ENCODE data around the gene ITPR1.

ITPR1 gene

GRCh38 chr3:4511491-4512262 is 18.5 kb downstream of the ITPR1 start:
- no peak for DNase-seq

- no peak for DNase-seq
Observed at GRCh38 chr3:4512895-4513616, 19.9 kb downstream of the ITPR1 start.

GRCh38 chr3:4514321-4514720 is 21.2 kb downstream of the ITPR1 start:
- DNase-seq, result no peak

- DNase-seq, result no peak
Observed at GRCh38 chr3:4514916-4515315, 21.8 kb downstream of the ITPR1 start.

GRCh38 chr3:4515916-4516579 is 22.9 kb downstream of the ITPR1 start:
- DNase-seq, result no peak

GRCh38 chr3:4517093-4517492 is 23.9 kb downstream of the ITPR1 start:
- no peak for DNase-seq

- no peak for DNase-seq
Observed at GRCh38 chr3:4517643-4518311, 24.6 kb downstream of the ITPR1 start.

GRCh38 chr3:4520033-4520816 is 27.1 kb downstream of the ITPR1 start:
- DNase-seq, result no peak

- DNase-seq, result no peak
Observed at GRCh38 chr3:4522947-4523346, 29.8 kb downstream of the ITPR1 start.

GRCh38 chr3:4523710-4524698 is 30.9 kb downstream of the ITPR1 start:
- DNase-seq, result no peak

- no peak for DNase-seq
Observed at GRCh38 chr3:4525560-4526223, 32.5 kb downstream of the ITPR1 start.

- DNase-seq, result no peak
Observed at GRCh38 chr3:4528320-4528719, 35.2 kb downstream of the ITPR1 start.

- no peak for DNase-seq
Observed at GRCh38 chr3:4528819-4529600, 35.9 kb downstream of the ITPR1 start.

- no peak for DNase-seq
Observed at GRCh38 chr3:4529876-4530588, 36.9 kb downstream of the ITPR1 start.

- DNase-seq, result no peak
Observed at GRCh38 chr3:4531478-4532025, 38.4 kb downstream of the ITPR1 start.

GRCh38 chr3:4532535-4533112 is 39.5 kb downstream of the ITPR1 start:
- DNase-seq, result no peak

- no peak for DNase-seq
Observed at GRCh38 chr3:4533489-4534443, 40.6 kb downstream of the ITPR1 start.
